Renal cortical epithelial cell (primary cell): ENCODE data around the gene SCT. TPM values are rescaled to one million over a fixed set of nuclear protein-coding genes. Genes with fewer than 3 reads are reported as not detected.

Experiments used
- DNase-seq: peaks from one replicate; pipeline ENCODE4 v3.0.0-alpha.2; 2011; ENCODE audit warnings: low read depth
- total RNA-seq: library from RNA; depleted of rRNA; stranded (reverse); fragments of >200 nt; gene quantifications from 2 replicates; pipeline ENCODE4 v1.2.3, GENCODE V29; 2014

Gene SCT
- total RNA-seq, 1 donor from 2014 or later = not detected

DNA sequence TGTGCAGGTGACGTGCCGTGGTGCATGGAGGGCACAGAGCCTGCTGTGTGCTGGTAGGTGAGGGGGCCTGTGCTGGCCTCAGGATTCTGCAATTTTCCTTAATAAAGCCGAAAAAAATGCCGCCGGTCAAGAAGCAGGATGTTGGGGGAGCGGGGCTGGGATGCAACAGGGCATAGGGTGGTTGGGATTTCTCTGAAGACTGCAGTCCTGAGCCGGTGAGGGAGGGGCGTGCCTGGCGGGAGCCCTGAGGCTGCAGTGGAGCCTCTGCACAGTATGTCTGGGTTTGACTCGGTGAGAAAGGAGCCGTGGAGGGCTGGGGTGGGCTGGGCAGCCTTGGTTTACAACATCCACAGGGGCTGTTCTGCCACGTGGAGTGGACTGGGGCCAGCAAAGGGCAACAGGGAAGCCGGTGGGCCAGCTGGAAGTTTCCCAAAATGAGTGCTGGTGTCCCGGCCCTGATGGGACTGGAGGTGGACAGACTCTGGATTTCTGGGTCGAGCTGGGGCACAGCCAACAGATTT lies 3.6 kb downstream of the SCT start:
- DNase-seq = no peak

DNA sequence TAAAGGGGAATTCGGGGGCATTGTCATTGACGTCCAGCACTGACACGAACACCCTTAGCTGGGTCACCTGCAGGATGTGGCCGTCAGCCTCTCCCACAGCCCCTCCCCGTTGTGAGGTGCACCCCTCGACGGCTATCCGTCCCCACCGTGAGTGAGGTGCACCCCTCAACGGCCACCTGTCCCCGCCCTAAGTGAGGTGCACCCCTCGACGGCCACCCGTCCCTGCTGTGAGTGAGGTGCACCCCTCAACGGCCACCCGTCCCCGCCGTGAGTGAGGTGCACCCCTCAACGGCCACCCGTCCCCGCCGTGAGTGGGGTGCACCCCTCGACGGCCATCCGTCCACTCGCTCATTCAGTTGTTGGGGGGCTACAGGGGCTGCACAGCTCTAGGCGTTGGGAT lies 5.1 kb downstream of the SCT start:
- DNase-seq = no peak

DNA sequence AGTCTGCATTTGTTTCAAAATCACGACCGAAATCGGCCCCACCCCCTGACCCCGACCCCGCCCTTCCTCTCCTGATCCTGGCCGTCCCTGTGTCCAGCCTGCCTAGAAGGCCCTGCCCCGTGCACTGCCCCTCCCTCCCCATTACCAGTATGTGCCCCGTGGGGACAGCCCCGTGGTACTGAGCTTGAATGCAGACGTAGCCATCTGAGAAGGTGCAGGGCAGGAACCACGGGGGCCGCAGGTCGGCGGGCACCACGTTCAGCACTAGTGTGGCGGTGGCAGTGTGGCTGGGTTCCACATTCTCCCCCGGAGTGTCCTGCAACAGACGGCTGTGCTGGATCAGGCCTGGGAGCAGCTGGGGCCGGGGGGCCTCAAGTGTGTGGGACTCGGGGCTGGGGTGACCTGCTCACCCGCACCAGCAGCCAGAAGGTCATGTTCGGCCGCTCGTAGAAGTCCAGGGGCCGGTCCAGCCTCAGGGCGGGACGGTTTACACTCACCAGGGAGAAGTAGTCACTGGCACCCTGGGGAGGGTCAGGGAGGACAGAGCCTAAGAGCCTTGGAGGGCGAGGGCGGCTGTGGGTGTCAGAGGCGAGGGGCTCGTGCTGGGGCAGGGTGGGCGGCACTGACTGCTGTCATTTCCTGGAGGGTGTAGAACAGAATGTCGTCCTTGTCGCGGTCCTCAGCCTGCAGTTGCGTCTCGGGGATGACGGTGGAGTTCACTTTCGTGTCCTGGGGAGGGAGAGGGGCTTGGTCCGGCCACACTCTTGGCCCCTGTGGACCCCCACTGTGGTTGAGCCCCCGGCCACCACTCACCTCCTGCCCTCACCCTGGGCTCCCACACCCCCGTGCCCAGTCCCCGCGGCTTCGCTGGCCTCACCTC lies 5.8 kb downstream of the SCT start:
- DNase-seq = no peak

DNA sequence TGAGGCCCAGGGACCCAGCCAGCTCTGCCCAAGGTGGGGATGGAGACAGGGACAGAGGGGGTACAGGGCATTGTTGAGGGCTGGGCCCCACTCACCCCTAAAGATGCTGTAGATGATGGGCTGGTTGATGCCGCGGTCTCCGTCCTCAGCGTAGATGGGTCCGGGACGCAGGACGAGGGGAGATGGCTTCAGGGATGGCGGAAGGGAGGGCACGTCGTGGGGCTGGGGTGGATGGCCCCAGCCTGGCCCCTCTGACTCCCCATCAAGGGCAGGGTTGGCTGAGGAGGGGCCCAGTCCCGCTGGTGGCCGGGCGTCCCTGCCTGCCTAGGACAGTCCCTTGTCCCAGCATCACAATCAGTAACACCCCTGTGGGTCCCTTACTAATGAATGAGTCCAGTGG lies 6.8 kb downstream of the SCT start:
- no peak for DNase-seq

DNA sequence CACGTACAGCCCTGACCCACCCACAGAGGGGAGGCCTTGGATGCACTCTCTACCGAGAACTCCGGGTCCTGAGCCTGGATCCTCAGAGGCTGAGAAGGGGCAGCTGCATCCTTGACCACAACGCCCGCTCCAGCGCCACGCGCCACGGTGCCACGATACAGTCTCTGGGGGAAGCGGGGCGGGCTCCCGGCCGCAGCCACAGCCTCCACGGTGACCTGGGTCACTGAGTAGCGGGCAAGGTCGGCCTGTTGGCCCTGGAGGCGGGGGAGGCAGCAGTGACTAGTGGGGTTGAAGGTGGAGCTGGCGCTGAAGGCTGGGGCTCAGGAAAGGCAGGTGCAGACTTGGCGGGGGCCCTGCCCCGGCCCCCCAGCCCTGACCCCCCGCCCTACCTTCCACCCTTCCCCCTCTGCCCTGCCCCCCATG lies 7.3 kb downstream of the SCT start:
- DNase-seq = no peak

DNA sequence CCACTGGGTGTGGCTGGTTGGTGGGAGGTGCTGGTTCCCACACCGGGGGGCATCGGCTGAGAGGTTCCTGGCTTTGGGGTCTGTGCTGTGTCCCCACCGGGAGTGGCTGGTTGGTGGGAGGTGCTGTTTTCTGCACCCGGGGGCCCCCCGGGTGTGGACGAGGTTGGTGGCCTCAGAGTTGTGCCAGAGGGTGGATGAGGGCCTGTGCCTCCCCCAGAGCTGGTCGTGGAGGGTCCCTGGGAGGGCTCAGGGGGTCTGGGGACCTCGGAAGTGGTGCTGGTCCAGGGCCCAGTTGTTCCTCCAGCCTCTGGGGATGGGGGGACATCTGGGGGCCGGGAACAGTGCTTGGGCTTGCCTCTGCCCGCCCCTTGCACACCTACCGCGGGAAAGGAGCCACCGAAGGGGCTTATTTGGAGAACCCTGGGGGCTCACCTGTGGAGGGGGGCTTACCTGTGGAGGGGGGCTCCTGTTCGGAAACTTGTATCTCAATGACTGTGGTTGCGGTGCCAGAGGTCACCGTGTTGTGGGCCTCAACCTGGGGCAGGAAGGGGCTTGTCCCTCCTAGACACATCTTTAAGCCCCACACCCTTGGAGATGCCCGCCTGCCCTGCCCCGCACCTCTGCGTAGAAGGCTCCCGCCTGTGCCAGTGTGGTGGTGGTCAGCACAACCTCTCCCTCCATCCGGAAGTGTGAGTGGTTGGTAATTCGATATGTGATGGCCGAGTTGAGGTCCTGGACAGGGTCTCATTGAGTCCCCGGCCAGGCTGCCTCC lies 7.9 kb downstream of the SCT start:
- no peak for DNase-seq

DNA sequence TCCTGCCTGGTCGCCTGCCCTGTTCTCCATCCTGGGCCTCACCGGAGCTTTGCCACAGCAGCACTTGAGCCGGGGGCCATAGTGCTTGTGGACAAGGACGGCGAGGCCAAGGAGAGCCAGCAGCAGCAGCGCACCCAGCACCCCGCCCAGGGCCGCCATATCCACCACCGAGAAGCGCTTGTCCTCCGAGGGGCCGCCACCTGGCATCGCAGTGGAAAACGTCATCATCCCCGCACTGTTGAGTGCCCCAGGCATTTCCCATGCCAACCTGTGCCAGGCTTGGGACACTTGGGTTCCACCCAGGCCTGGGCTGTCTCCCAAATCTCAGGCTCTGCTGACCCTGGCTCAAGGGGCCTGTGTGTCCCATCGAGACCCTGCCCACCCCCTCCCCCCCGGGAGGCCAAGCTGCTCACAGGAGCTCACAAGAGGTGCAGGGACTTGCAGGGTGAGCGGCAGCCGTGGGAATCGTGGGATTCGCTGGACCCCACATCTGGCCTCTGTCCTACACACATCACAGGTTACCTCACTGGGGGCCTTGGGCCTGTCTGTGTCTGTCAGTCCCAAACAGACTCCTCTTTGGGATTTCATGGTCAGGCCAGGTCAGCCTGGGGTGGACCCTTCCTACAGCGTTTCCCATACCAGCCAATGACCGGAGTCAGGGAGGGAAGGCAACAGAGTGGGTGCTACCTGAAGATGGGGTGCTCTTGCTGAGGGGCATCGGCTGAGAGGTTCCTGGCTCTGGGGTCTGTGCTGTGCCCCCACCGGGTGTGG lies 8.9 kb downstream of the SCT start:
- no peak for DNase-seq

DNA sequence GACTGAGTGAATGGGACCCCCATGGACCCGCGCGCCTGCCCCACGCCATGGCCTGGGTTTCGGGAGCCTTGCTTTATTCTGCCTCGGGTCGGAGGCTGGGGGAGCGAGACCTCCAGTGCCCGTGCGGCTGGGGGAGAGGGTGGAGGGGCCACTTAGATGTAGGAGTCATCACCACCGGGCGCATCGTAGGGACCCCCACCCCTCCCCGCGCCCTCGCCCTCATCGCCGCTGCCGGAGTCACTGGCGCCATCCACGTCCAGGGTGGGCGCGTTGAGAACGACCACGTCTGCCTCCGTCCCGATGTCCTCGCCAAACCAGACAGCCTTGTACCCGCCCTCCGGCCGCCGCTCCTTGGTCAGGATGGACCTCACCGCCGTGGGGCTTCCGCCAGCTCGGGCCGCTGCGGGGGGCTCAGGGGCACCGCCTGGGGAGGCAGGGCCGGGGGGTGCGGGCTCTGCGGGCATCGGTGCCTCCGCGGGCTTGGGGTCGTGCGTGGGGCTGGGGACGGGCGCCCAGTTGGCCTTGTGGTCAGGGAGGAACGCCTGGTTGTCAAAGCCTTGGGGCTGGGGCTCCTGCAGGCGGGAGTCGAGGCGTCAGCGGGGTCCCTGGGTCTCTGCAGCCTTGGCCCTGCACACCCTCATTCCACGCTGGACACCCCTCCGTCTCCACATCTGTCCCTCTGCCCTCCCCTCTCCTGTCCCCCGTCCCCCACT lies 9.6 kb downstream of the SCT start:
- DNase-seq = no peak

DNA sequence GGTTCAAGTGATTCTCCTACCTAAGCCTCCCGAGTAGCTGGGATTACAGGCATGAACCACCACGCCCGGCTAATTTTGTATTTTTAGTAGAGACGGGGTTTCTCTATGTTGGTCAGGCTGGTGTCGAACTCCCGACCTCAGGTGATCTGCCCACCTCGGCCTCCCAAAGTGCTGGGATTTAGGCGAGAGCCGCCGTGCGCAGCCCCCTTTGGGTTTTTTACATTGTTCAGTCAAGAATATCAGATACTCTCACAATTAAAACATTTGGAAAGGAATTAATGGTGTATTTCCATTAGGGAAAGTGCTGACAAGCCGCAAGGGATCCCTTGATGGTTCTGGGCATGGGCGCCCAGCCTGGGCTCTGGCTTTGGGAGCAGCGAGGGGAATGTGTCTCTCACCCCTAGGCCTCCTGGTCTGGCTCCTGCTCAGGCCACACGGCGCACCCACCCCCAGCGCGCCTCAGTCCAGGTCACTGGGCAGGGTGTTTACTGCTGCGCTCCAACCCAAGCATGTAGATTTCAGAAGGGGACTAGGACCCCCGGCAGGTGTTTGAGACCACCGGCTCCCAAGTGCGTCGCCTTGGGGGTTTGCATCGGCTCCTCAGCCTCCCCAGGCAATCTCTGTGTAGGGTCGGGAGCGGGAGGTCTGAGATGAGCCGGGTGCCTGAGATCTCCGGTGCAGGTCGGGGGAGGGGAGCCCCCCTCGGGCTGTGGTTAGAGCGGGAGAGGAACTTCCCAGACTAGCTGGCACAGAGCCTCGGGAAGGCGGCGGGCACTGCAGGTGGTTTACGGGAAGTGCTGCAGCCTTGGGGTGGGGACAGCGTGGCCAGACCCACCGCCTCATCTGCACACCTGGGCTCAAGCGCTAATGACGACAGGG lies 10.4 kb downstream of the SCT start:
- no peak for DNase-seq

DNA sequence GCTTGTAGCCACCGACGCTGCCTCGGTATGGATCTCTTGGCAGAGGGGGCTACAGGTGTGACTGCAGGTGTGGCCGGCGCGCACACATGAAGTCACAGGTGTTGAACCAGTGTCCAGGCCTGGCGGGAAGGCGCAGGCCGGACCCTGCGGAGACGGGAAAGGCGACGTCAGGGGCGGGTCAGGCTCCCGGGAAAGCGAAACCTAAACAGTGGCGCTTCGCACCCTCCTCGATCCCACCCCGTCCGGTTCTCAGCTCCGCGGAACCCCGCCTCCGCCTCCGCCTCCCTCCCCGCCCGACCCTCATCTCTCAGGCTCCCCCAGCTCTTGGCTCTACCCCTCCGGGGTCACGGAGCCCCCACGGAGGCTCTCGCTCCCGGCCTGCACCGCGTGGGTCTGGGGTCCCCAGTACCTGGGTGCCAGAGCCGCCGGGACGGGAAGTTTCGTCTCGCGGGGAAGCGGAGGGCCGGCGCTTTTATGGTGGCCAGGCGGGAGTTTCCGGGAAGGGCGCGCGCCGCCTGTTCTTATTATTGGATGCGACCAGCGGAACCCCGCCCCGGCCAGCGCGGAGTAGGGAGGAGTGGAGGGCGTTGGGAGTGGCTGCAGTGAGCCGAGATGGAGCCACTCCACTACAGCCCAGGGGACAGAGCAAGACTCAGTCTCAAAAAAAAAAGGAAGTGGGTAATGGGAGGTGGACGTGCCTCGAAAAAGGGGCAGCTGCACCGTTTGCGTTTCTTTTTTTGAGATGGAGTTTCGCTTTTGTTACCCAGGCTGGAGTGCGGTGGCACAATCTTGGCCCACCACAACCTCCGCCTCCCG lies 11.3 kb downstream of the SCT start, which contains the start of gene IRF7:
IRF7 (minus strand) TSS at position 447 of the 816 bp plus-strand sequence. CDS start 586 bp downstream, outside the sequence.
- peak; percentile 69 for DNase-seq

DNA sequence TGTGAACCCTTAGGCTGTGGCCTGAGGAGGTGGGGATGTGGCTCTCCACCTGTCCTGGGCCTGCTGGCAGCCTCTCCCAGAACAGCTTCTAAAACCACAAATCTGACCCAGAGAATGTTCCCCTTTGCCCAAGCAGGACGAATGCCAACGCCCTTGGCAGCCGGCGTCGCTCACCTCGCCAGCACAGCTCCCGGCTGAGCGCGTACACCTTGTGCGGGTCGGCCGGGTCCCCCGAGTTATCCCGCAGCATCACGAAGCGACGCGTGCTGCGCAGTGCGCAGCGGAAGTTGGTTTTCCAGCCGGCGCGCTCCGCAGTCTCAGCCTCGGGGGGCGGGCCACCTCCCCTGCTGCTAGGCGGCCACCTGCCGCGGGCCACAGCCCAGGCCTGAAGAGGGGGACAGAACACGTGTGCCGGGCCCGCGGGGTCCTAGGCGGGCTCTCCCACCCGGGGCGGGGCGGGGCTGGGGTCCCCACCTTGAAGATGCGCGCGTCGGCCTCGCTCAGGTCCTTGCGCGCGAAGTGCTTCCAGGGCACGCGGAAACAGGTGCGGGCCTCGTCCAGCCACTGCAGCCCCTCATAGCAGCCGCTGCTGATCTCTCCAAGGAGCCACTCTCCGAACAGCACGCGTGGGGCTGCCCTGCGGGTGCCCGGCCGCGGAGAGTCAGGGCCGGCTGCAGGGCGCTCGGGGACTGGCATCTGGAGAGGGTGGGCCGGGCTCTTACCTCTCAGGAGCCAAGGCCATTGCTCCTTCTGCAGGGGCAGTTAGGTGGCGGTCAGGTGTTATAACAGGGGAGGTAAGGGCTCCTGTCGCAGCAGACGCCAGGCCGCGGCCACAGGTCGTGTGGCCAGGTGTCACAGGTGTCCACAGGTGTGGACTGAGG lies 12.1 kb downstream of the SCT start:
- DNase-seq = no peak

DNA sequence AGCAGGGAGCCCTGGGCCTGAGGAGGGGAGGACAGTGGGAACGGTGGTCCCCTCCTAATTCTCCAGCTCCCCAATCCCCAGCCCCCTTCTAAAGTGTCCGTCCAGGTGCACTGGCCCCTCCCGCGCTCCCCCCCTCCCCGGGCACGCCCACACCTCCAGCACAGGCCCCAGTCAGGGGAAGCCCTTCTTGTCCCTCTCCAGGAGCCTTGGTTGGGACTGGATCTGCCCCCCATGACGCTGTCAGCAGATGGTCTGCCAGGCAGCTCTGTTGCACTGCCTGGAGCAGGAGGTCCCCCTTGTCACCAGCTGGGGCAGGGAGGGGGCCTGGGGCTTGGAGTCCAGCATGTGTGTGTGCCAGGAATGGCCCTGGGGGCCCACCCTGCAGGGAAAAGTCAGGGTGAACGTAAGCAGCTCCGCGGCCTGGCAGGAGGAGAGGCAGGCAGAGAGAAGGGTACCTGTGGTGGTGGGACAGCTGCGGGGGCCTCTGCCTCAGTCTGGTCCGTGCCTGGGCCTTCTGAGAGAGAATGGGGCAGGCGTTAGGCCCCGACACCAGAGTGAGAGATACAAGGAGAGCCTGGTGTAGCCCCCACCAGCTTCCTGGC lies 12.9 kb downstream of the SCT start:
- DNase-seq = no peak

DNA sequence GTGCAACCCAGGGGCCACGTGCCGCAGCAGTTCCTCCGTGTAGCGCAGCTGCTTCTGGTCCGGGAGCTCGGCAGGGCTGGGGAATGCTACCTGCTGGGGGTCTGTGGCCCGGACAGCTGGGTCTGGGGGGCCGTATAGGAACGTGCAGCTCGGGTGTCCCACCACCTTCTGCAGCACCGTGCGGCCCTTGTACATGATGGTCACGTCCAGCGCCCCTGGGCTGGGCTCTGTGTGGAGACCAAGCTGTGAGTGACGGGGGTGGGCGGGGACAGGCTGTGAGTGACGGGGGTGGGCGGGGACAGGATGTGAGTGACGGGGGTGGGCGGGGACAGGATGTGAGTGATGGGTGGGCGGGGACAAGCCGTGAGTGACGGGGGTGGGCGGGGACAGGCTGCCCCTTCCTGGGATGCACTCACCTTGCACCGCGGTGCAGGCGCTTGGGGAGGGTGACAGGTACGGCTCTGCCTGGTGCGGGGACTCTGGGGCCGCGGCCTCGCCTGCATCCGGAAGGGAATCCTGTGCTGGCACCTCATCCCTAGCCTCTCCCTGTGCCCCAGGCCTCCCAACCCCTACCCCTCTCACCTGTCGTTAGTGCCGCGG lies 13.5 kb downstream of the SCT start:
- peak; percentile 40 for DNase-seq

DNA sequence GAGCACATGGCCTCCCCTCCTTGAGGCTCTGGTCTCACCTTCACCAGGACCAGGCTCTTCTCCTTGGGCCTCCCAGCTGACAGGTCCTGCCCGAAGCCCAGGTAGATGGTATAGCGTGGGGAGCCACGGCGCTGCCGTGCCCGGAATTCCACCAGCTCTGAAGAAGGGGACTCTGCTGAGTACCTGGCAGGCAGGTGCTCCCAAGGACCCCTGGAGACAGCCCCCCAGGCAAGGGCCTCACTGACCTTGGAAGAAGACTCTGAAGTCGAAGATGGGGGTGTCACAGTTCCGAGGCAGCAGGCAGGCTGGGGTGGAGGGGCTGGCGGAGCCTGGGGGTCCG lies 14.1 kb downstream of the SCT start:
- DNase-seq = no peak

DNA sequence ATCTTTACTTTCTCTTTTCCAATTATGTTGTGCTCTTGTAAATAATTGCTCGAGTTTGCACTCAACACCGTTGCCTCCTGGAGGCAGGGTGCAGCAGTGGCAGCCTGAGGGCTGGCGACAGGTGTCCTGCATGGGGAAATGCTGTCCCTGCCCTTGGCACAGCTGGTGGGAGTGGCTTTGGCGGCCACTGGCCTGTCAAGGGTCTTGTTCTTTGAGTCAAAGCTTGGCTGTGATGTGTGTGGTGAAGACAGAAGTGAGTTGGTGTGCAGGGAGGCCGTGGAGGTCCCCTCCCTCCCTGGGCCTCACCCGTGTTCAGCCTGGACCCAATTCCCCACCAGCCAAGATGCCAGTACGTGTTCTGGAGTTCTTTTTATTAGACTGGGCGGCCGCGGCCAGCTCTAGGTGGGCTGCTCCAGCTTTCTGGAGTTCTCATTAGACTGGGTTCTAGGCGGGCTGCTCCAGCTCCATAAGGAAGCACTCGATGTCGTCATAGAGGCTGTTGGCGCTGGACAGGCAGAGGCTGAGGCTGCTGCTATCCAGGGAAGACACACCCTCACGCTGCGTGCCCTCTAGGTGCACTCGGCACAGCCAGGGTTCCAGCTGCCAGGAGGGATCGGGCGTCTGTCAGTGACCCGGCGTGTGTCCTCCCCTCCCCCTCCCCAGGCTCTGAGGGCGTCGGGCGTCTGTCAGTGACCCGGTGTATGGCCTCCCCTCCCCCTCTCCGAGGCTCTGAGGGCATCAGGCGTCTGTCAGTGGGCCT lies 14.6 kb downstream of the SCT start:
- peak; percentile 12 for DNase-seq

DNA sequence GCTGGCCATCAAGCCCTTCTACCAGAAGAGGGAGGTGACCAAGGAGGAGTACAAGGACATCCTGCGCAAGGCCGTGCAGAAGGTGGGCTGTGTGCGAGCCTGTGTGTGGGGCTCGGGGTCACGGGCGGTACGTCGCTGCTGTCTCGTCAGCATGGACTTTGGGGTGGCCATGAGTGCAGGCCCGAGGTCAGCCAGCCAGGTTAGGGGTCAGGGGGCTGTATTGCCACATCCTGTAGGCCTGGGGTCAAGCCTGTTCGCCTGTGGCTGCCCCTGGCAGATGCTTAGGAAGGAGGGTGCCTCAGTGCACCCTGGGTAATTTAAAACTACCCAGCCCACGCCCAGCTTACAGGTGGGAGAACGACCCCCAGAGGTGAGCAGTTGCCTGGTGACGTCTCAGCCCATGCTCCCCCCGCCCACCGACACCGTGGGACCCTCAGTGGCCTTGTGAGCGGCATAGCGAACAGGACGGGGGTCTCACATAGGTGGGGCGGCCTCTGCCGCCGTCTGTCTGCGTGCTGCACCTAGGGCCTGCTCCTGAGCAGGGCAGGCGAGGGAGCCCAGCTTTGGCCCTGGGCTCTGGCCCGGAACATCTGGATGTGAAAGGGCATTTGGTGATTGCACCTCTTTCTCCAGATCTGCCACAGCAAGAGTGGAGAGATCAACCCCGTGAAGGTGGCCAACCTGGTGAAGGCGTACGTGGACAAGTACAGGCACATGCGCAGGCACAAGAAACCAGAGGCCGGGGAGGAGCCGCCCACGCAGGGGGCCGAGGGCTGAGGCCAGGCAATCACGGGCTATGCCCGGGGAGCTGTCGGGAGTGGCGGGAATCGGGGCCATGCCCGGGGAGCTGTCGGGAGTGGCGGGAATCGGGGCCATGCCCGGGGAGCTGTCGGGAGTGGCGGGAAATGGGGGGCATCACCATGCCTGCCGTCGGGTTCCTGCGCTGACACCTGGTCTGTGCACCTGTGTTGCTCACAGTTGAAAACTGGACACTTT lies 15.7 kb downstream of the SCT start:
- no peak for DNase-seq
